ENCODE data around the gene PHLDB2. TPM values are rescaled to one million over a fixed set of nuclear protein-coding genes. Genes with fewer than 3 reads are reported as not detected.

Gene PHLDB2
- total RNA-seq, 4 donors from 2014 or later = 23.5 to 81.5 (median 26.2) TPM

- TF ChIP-seq CTCF (IDR thresholded peaks at IDR 0.05) (no peak), POLR2A (IDR thresholded peaks at IDR 0.05) (no peak)
- intact Hi-C loops (cut with DNase I; ENCODE audit: low total_unique reads) = no loop called here
- WGBS, 2 donors = 75 to 80% methylated on average over 3 of the region's 3 CpGs
Observed at GRCh38 chr3:111949712-111950111, 90.6 kb downstream of the PHLDB2 start.

GRCh38 chr3:111951032-111951431, 92.0 kb downstream of the PHLDB2 start:
- intact Hi-C loops (cut with DNase I; ENCODE audit: low total_unique reads) = no loop called here
- no peak for DNase-seq (ENCODE audit: low spot score in 2 of 2)
- 89 to 95% methylated on average over 2 of the region's 2 CpGs for WGBS, 2 donors
- no peak for TF ChIP-seq CTCF (IDR thresholded peaks at IDR 0.05)
- no peak overlapping the region for H3K4me3 ChIP-seq (ENCODE audit: low read depth, poor library complexity, severe bottlenecking)

More at GRCh38 chr3:111949712-111950111, 90.6 kb downstream of the PHLDB2 start:
- no peak for DNase-seq (ENCODE audit: low spot score in 2 of 2)
- H3K4me3 ChIP-seq (ENCODE audit: low read depth, poor library complexity, severe bottlenecking) = no peak overlapping the region

- DNase-seq (ENCODE audit: low spot score in 2 of 2) = no peak
- WGBS, 2 donors = 93 to 95% methylated on average over 5 of the region's 5 CpGs
- H3K4me3 ChIP-seq (ENCODE audit: low read depth, poor library complexity, severe bottlenecking) = no peak overlapping the region
- no peak for TF ChIP-seq POLR2A (IDR thresholded peaks at IDR 0.05)
- intact Hi-C loops (cut with DNase I; ENCODE audit: low total_unique reads) = no loop called here
Observed at GRCh38 chr3:111952086-111952485, 93.0 kb downstream of the PHLDB2 start.

- DNase-seq (ENCODE audit: low spot score in 2 of 2) = no peak
- TF ChIP-seq CTCF (IDR thresholded peaks at IDR 0.05) (no peak), POLR2A (IDR thresholded peaks at IDR 0.05) (no peak)
- WGBS, 2 donors = 92 to 95% methylated on average over 6 of the region's 6 CpGs
- intact Hi-C loops (cut with DNase I; ENCODE audit: low total_unique reads) = no loop called here
- no peak overlapping the region for H3K4me3 ChIP-seq (ENCODE audit: low read depth, poor library complexity, severe bottlenecking)
Observed at GRCh38 chr3:111952866-111953450, 93.9 kb downstream of the PHLDB2 start.

GRCh38 chr3:111954228-111954990, 95.3 kb downstream of the PHLDB2 start:
- H3K4me3 ChIP-seq (ENCODE audit: low read depth, poor library complexity, severe bottlenecking) = no peak overlapping the region
- WGBS, 2 donors = 58 to 59% methylated on average over 6 of the region's 6 CpGs
- intact Hi-C loops (cut with DNase I; ENCODE audit: low total_unique reads) = no loop called here
- DNase-seq (ENCODE audit: low spot score in 2 of 2) = no peak
- TF ChIP-seq CTCF (IDR thresholded peaks at IDR 0.05) = no peak
- no peak for TF ChIP-seq POLR2A (IDR thresholded peaks at IDR 0.05)

- no peak for TF ChIP-seq POLR2A (IDR thresholded peaks at IDR 0.05)
- DNase-seq (ENCODE audit: low spot score in 2 of 2) = no peak
- intact Hi-C loops (cut with DNase I; ENCODE audit: low total_unique reads) = no loop called here
- no peak overlapping the region for H3K4me3 ChIP-seq (ENCODE audit: low read depth, poor library complexity, severe bottlenecking)
- WGBS, 2 donors = 97 to 100% methylated on average over 1 of the region's 1 CpG
Observed at GRCh38 chr3:111955876-111956275, 96.8 kb downstream of the PHLDB2 start.

Data from lower leg skin (tissue), 4 donors.